ENCODE results near the gene NFIB.

DNA sequence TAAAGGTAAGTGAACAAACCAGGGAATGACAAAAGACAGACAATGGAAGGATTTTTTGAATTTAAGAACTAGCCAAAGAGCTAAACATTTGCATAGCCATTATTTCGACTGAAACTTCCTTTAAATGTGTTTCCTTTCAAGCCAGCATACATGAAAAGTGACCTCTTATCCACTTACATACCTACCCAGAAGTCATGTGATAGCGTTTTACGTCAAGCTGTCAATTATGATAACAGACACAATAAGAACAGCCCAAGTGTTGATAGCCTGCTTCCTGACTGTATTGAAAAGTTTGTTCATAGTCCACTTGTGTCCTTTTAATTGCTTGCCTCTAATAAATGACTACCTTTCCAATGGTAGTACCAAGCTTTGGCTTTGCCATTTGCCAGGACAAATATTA is 206.0 kb downstream of the NFIB start:
- TF ChIP-seq GATAD2B (conservative IDR thresholded peaks at IDR 0.05; ENCODE audit: low read depth) = no peak
- TF ChIP-seq, protein P1, sequence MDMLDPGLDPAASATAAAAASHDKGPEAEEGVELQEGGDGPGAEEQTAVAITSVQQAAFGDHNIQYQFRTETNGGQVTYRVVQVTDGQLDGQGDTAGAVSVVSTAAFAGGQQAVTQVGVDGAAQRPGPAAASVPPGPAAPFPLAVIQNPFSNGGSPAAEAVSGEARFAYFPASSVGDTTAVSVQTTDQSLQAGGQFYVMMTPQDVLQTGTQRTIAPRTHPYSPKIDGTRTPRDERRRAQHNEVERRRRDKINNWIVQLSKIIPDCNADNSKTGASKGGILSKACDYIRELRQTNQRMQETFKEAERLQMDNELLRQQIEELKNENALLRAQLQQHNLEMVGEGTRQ (IDR thresholded peaks at IDR 0.05; ENCODE audit: borderline replicate concordance, low read depth, low read length) = no peak
- TF ChIP-seq HDAC2 (IDR thresholded peaks at IDR 0.05) = no peak
- no peak for TF ChIP-seq FOS (IDR thresholded peaks at IDR 0.05; ENCODE audit: borderline replicate concordance, extremely low read depth, insufficient read length)
- TF ChIP-seq, protein P2, sequence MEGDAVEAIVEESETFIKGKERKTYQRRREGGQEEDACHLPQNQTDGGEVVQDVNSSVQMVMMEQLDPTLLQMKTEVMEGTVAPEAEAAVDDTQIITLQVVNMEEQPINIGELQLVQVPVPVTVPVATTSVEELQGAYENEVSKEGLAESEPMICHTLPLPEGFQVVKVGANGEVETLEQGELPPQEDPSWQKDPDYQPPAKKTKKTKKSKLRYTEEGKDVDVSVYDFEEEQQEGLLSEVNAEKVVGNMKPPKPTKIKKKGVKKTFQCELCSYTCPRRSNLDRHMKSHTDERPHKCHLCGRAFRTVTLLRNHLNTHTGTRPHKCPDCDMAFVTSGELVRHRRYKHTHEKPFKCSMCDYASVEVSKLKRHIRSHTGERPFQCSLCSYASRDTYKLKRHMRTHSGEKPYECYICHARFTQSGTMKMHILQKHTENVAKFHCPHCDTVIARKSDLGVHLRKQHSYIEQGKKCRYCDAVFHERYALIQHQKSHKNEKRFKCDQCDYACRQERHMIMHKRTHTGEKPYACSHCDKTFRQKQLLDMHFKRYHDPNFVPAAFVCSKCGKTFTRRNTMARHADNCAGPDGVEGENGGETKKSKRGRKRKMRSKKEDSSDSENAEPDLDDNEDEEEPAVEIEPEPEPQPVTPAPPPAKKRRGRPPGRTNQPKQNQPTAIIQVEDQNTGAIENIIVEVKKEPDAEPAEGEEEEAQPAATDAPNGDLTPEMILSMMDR (IDR thresholded peaks at IDR 0.05 in 2 of 3, conservative IDR thresholded peaks at IDR 0.05 in 1 of 3; ENCODE audit: control insufficient read depth in 2 of 3, extremely low read depth in 1 of 3, insufficient read depth in 1 of 3, low read depth in 3 of 3, low read length in 3 of 3) = no peak
- no peak for TF ChIP-seq POLR2A (IDR thresholded peaks at IDR 0.05; ENCODE audit: low read depth, low read length)
- TF ChIP-seq, protein P3, sequence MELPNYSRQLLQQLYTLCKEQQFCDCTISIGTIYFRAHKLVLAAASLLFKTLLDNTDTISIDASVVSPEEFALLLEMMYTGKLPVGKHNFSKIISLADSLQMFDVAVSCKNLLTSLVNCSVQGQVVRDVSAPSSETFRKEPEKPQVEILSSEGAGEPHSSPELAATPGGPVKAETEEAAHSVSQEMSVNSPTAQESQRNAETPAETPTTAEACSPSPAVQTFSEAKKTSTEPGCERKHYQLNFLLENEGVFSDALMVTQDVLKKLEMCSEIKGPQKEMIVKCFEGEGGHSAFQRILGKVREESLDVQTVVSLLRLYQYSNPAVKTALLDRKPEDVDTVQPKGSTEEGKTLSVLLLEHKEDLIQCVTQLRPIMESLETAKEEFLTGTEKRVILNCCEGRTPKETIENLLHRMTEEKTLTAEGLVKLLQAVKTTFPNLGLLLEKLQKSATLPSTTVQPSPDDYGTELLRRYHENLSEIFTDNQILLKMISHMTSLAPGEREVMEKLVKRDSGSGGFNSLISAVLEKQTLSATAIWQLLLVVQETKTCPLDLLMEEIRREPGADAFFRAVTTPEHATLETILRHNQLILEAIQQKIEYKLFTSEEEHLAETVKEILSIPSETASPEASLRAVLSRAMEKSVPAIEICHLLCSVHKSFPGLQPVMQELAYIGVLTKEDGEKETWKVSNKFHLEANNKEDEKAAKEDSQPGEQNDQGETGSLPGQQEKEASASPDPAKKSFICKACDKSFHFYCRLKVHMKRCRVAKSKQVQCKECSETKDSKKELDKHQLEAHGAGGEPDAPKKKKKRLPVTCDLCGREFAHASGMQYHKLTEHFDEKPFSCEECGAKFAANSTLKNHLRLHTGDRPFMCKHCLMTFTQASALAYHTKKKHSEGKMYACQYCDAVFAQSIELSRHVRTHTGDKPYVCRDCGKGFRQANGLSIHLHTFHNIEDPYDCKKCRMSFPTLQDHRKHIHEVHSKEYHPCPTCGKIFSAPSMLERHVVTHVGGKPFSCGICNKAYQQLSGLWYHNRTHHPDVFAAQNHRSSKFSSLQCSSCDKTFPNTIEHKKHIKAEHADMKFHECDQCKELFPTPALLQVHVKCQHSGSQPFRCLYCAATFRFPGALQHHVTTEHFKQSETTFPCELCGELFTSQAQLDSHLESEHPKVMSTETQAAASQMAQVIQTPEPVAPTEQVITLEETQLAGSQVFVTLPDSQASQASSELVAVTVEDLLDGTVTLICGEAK (IDR thresholded peaks at IDR 0.05; ENCODE audit: borderline replicate concordance) = no peak

All from GM12878 (cell line).